Fibroblast of skin of right biceps (primary cell): ENCODE results near the gene CYP2D6.
"Not testable (repeated sequence)": the region's sequence is repeated elsewhere in the genome, so short reads cannot be mapped to it uniquely, and the experiment has no call there.

Experiments
- DNase-seq: peaks from one replicate; pipeline ENCODE4 v3.0.0-alpha.2; 2013

Gene CYP2D6

GRCh38 chr22:42130639-42131431 is at the start of gene CYP2D6:
Gene CYP2D6, minus strand, starts transcription at chr22:42130810. Its CDS starts 19 bp downstream, at chr22:42130791.
- not testable (repeated sequence) for DNase-seq

GRCh38 chr22:42179616-42180015 is 49.0 kb upstream of the CYP2D6 start:
- DNase-seq = peak; percentile 60

- DNase-seq = no peak
Observed at GRCh38 chr22:42178910-42179519, 48.4 kb upstream of the CYP2D6 start.

- no peak for DNase-seq
Observed at GRCh38 chr22:42177891-42178336, 47.3 kb upstream of the CYP2D6 start.

GRCh38 chr22:42176255-42176915 is 45.8 kb upstream of the CYP2D6 start:
- no peak for DNase-seq

GRCh38 chr22:42174062-42174461 is 43.5 kb upstream of the CYP2D6 start:
- peak; percentile 31 for DNase-seq

GRCh38 chr22:42173183-42173926 is 42.7 kb upstream of the CYP2D6 start:
- DNase-seq = no peak

- DNase-seq = peak; percentile 29
Observed at GRCh38 chr22:42172773-42173172, 42.2 kb upstream of the CYP2D6 start.

GRCh38 chr22:42171946-42172719 is 41.5 kb upstream of the CYP2D6 start:
- no peak for DNase-seq

GRCh38 chr22:42171417-42171816 is 40.8 kb upstream of the CYP2D6 start:
- no peak for DNase-seq

GRCh38 chr22:42170946-42171345 is 40.3 kb upstream of the CYP2D6 start:
- no peak for DNase-seq

GRCh38 chr22:42169055-42169469 is 38.5 kb upstream of the CYP2D6 start:
- peak; percentile 57 for DNase-seq

GRCh38 chr22:42168476-42168875 is 37.9 kb upstream of the CYP2D6 start:
- no peak for DNase-seq

GRCh38 chr22:42167066-42167465 is 36.5 kb upstream of the CYP2D6 start:
- DNase-seq = no peak

GRCh38 chr22:42164901-42165300 is 34.3 kb upstream of the CYP2D6 start:
- no peak for DNase-seq

- DNase-seq = no peak
Observed at GRCh38 chr22:42163515-42163914, 32.9 kb upstream of the CYP2D6 start.

GRCh38 chr22:42162728-42163489 is 32.3 kb upstream of the CYP2D6 start:
- DNase-seq = no peak

- no peak for DNase-seq
Observed at GRCh38 chr22:42160830-42161696, 30.5 kb upstream of the CYP2D6 start.

- no peak for DNase-seq
Observed at GRCh38 chr22:42160251-42160650, 29.6 kb upstream of the CYP2D6 start.

- no peak for DNase-seq
Observed at GRCh38 chr22:42158456-42159132, 28.0 kb upstream of the CYP2D6 start.
